ENCODE results near the gene ELF3.
"Not testable (repeated sequence)": the region's sequence is repeated elsewhere in the genome, so short reads cannot be mapped to it uniquely, and the experiment has no call there.

ELF3 gene

DNA sequence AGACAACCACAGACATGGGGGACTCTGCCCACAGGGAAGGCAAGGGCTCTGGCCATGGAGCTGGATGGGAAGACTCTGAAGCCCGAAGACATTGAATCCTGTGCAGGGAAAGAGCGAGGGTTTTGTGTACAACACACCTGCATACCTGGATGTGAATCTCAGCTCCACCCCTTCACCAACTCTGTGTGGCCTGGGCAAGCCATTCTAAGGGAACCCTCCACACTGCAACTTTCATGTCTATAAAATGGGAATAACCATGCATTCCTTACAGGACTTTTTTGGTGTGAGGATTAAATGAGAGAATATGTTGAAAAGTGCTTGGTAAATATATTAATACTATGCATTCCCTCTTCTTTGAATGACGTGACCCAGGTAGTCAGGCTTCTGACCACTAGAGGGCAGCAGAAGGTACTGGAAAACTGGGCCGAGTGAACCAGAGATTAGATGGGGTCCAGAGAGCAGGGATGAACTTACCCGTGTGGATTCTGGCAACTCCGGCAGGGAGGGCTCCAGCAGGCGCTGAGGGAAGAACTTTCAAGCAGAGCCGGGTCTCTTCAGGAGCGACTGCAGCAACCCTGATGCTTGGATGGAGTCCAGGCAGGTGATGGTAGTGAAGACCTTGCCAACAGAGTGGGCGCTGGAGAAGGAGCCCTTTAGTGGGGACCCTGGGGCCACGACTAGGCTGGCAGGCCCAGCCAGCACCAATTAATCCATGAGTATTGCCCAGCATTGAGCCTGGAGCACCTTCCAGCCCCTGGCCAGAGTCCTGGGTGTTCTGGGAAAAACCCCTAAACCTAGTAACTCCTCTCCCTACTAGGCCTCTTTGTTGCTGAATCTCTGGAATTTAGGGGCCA is 834 bp upstream of the ELF3 start:
- DNase-seq = peak; percentile 77 to 96 (median 93)

DNA sequence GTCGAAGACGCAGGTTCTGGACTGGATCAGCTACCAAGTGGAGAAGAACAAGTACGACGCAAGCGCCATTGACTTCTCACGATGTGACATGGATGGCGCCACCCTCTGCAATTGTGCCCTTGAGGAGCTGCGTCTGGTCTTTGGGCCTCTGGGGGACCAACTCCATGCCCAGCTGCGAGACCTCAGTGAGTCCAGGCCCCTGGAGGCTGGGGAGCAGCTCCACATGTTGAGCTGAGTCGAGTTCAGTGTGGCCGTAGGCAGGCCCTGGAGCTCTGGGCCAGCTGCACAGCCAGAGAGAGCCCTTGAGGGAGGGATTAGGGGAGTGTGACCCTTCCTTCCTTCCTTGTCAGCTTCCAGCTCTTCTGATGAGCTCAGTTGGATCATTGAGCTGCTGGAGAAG is 1.6 kb downstream of the ELF3 start:
- DNase-seq = no peak

DNA sequence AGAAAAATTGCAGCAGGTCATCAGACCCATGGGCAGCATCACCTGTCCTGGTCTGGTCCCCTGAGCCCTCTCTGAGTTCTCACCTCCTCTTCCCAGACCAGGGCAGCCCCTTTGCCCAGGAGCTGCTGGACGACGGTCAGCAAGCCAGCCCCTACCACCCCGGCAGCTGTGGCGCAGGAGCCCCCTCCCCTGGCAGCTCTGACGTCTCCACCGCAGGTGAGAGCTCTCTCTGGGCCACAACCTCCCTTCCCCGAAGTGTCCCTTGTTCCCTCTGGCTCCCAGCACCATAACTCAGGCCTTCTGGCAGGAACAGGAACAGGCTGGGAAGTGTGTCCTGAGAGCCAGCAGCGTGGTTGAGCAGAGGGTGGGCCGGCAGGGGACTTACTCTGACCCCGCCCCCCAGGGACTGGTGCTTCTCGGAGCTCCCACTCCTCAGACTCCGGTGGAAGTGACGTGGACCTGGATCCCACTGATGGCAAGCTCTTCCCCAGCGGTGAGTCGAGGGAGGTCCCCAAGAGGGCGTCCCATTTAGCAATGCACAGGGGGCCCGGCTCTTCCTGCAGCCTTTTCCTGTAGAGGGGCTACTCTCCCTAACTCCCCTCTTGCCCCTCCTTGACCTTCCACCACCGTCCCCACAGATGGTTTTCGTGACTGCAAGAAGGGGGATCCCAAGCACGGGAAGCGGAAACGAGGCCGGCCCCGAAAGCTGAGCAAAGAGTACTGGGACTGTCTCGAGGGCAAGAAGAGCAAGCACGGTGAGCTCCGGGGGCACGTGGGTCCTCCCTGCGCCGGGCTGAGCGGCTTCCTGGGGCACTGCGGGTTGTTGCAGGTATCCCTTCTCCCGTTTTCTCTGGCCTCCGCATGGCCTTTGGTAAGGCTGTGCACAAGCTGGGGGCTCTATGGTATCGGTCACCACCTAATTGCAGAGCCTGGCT is 2.4 kb downstream of the ELF3 start:
- DNase-seq = no peak

DNA sequence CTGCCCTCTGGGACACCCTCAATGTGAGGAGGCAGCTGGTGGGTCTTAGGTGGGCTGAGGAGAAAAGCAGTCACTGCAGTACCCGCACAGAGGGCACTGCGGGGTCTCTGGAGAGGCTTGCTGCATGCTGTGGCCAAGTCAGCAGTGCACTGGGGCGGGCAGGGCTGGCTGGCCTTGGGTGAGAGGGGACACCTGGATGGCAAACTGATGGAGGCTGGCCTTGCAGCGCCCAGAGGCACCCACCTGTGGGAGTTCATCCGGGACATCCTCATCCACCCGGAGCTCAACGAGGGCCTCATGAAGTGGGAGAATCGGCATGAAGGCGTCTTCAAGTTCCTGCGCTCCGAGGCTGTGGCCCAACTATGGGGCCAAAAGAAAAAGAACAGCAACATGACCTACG is 3.2 kb downstream of the ELF3 start:
- DNase-seq = no peak

DNA sequence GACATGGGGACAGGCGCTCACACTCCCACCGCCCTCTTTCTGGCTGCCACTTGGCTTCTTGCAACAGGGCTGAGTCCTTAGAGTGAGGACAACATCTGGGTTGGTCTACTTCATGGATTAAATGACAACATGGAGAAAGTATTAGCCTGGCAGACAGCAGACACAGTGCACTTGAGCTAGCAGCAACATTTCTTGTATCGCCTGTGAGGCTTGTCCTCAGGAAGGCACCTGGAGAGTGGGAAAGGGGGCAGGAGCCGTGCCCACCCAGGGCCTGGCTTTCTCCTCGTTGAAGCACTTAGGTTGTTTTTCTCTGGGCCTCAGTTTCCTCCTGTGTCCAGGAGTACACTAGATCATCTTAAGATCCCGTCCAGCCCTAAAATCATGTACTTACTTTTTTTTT is 3.7 kb downstream of the ELF3 start:
- DNase-seq = no peak

DNA sequence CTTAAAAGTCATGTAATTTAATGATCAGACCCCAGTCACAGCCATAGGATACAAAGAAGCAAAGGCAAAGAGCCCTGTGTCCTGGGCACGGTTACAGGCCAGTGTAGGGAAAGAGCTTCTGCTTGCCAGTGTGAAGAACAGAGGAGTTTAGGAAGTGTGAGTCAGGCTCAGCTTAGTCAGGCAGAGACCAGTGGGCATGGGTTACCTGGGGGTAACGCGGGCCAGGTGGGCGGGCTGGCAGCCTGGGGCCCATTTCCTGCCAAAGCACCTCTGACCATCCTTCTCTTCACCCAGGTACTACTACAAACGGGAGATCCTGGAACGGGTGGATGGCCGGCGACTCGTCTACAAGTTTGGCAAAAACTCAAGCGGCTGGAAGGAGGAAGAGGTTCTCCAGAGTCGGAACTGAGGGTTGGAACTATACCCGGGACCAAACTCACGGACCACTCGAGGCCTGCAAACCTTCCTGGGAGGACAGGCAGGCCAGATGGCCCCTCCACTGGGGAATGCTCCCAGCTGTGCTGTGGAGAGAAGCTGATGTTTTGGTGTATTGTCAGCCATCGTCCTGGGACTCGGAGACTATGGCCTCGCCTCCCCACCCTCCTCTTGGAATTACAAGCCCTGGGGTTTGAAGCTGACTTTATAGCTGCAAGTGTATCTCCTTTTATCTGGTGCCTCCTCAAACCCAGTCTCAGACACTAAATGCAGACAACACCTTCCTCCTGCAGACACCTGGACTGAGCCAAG is 4.7 kb downstream of the ELF3 start:
- no peak for DNase-seq

DNA sequence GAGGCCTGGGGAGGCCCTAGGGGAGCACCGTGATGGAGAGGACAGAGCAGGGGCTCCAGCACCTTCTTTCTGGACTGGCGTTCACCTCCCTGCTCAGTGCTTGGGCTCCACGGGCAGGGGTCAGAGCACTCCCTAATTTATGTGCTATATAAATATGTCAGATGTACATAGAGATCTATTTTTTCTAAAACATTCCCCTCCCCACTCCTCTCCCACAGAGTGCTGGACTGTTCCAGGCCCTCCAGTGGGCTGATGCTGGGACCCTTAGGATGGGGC is 5.2 kb downstream of the ELF3 start:
- no peak for DNase-seq

DNA sequence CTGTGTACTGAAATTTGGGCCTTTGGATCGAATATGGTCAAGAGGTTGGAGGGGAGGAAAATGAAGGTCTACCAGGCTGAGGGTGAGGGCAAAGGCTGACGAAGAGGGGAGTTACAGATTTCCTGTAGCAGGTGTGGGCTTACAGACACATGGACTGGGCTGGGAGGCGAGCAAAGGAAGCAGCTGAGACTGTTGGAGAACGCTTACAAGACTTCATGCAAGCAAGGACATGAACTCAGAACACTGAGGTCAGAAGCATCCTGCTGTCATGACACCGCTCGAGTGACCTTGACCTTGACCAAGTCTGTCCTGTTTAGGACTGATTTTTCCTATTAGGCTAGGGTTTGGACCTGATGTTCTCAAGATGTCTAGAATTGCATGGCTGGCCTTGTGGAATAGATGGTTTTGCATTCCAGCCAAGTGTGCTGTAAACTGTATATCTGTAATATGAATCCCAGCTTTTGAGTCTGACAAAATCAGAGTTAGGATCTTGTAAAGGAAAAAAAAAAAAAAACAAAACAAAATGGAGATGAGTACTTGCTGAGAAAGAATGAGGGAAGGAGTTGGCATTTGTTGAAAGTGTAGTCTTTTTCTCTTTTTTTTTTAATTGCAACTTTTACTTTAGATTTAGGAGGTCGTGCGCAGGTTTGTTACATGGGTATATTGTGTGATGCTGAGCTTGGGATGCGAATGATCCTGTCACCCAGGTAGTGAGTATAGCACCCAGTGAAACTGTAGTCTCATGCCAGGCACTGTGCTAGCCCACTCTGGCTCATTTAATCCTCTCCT is 5.8 kb downstream of the ELF3 start:
- no peak for DNase-seq

DNA sequence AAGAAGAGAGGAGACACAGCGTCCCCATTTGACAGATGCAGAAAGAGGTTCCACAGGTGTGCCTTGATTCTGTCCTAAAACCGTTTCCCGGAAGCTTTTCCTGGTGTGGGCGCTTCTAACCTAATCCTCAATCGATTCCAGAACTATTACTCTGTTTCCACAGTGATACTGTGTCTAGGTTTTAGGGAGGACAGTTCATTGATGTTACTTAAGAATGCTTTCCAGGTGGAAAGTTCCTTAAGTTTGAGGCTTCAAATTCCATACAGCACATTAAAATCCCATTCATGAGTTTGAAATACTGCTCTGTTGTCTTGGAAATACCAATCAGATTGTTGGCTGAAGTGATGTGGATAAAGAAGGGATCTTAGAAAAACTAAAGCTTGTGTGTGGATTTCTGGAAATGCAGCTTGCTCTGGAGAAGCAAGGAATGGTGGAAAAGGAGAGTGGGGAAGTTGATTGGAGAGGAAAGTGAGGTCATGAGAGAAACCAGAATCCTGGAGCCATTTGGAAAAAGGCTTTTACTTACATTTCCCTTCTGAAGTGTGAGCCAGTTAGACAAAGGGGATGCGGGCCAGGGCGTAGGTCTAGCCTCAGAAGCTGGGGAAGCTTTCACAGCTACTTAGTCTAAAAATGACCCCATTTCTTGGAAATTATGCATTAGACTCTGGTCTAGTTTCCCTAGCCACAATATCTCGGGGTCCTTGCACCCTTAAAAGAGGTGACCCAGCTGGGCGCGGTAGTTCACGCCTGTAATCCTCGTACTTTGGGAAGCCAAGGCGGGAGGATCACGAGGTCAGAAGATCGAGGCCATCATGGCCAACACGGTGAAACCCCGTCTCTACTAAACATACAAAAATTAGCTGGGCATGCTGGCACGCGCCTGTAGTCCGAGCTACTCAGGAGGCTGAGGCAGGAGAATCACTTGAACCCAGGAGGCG is 6.7 kb downstream of the ELF3 start:
- DNase-seq = no peak

DNA sequence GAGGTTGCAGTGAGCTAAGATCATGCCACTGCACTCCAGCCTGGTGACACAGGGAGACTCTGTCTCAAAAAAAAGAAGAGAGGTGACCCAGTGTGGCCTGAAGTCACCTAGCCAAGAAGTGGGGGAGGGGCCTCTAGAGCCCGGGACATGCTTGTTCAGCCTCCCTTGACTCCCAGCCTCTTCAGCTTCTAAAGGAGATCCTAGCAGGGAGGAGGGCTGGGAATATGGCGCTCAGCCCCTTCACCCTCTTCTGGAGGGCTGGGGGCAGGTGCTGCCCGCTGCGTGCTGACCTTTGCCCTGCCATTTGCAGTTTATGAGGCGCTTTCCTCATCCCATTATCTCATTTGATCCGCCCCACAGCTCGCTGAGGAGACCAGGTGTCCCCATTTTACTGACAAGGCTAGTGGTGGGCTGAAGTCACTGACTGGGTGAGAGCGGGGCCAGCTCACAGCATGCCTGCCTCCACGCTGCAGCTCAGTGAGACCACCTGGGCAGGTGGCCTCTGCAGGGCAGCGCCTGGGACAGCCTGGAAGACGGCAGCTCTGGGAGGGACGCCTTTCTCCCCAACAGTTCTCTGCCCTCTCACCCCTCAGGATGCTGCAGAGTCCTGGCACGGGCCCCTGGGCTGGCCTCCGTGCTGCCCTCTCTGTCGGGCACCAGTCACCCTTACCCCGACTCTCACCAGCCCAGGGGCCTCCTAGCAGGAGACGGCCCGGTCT is 7.5 kb downstream of the ELF3 start:
- peak; percentile 55 to 83 (median 82) for DNase-seq

DNA sequence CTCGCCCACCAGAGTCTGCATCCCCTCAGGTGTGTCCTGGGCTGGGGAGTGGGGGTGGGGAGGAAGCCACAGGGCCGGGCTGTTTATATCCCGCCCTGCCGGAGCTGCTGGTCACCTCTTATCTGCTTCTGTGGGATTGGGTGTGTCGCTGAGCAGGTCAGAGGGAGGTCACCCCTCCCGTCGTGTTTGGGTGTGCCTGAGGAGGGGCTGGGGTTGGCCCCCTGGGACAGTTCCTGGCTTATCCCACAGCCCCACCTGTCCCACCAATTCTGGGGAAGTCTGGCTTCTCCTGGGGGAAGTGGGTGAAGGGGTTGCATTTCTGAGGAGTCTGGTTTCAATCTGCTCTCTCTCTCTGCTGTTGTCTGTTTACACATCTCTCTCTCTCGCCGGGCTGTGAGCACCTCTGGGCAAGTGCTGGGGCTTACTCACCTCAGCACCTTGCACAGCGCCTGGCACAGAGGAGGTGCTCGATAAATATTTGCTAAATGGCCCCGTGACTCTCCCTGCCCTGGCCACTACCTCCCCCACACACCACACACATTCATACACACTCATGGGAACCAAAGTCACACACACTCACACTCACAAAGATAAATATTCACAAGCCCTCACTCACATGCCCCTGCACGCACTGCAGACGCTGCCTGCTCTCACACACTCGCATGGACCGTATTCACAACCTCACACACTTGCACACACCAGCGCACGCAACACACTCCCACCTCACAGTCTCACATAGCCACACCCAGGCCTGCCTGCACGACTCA is 8.3 kb downstream of the ELF3 start:
- peak; percentile 73 to 87 (median 86) for DNase-seq

DNA sequence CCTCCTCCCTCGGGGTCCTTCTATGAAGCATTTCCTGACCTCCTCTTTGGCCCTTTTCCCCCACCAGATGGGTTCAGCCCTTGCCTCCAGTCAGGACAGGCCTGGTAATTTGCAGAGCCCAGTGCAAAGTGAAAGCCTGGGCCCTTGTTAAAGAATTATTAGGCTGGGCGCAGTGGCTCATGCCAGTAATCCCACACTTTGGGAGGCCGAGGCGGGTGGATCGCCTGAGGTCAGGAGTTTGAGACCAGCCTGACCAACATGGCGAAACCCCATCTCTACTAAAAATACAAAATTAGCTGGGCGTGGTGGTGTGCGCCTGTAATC is 8.8 kb downstream of the ELF3 start:
- DNase-seq = not testable (repeated sequence)

DNA sequence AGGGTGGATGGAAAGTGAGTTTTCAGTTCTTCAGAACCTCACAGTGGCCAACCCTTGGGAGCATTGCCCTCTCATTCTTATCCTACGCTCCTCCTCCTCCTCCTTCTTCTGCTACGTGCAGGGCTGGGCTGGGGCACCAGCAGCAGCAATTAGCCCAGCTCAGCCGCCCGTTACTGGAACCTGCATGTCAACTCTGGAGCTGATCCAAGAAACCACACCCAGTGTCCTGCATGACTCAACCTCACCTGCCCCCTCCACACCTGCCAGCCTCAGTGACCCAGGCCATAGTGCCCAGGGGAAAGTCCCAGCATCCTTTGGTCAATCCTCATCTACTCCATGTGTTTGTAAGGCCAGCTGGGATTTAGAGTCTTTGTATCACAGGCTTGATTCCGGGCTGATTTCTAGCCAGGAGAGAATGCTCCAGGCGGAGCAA is 12.6 kb downstream of the ELF3 start:
- DNase-seq = peak; percentile 69 to 87 (median 76)

DNA sequence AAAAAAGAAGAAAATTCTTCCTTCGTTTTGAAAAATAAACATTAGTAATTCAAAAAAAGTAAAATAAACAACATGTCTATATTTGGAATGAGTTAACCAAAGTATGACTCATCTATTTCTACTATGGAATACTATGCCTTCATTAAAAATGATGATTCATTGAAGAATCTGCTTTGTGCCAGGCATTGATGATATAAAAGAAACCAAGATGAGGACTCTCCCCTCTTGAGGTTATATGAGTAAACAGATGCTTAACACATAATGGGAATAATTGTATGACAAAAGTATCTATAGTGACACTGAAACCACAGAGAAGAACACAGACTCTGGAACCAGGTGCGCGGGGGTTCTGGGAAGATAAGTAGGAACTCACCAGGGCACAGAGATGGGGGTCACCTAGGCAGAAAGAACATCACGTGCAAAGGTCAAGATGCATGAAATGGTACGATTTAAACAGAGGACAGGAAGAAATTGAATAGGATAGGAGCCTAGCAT is 18.8 kb downstream of the ELF3 start:
- peak; percentile 36 to 96 (median 72) for DNase-seq

DNA sequence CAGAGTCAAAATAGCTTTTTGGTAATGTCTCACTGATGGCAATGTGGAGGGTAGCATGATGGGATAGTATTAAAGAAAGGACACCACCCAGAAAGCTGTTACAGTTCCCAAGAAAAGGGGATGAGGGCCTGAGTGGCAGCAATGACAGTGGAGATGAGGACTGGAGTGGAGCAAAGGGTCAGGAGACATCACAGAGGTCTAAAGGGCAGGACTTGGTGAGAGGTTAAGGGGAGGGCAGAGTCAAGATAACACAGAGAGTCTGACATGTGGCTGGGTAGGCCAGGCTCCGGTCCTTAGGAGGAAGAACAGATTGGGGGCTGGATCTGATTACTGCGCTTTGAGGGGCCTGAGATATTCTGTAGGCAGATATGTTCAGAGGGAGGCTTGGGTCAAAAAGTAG is 19.3 kb downstream of the ELF3 start:
- no peak for DNase-seq

DNA sequence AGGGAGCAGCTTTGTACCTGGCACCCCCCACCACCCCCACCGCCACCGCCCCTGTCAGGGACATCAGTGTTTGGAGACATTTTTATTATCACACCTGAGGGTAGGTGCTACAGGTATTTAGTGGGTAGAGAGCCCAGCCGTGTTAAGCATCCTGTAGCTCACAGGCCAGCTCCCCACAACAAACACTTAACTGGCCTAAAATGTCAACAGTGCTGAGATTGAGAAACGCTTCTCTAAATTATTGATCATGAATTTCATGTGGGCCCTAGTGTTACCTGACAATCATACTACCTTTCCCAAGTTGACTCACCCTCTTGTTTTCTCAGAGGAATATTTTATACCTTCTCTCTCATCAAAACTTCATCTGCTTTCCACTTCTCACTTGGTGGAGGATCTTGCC is 21.4 kb downstream of the ELF3 start:
- DNase-seq = no peak

DNA sequence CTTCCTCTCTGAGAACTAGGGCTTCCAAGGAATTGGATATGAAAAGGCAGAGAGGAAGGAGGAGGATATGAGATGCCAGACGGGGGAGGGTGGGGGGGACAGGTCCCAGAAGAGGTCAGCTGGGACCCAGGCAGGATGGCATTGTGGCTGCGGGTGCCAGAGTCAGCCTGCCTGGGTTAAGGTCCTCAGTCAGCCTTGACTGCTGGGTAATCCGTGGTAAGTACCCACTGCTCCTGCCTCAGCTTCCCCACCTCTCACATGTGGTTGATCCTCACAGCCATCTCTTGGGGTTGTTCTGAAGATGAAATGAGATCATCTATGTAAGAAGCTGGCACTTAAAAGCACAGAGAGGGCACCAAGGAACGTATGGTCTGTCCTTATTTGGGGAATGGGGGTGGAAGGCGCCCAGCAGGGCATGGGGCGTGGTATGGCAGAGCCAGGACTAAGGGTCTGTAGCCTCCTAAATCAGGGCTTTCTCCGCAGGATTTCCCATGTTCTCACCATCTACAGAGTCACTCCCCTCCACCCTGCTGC is 23.8 kb downstream of the ELF3 start:
- DNase-seq = no peak

DNA sequence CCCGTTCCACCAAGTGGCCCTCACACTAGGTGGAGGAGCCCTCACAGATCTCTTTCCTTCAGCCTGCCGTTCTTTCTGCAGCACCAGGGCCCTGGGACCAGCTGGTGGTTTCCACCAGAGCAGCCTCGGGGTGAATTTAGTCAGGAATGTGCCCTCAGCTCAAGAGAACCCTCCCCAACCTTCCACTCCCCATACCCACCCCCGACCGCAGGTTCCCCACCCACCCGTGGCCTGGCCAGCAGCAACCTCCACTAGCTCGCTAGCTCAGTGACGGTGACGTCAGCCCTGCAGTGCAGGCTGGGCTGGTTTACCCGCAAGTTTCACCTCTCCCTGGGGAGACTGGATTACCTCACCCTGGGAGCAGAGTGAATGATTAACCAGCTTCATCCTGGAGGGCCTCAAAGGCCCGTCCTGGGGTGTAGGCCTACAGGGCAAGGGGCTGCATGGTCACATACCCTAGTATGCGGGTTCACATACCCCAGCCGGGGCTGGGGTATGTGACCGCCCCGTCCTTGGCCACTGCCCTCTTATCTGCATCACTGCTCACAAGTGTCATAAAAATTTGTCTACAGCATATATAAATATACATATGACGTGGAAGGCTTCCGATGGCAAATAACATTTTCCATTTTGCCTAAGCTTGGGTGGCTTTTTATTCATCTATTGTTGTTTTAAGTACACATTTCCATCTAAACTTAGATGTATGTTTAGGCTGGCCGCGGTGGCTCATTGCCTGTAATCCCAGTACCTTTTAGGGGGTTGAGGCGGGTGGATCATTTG is 24.5 kb downstream of the ELF3 start:
- peak in 1 of 3 experiments; percentile 88 for DNase-seq
